Panc1 (cell line): Measurements from ENCODE around the gene TIMP1.

Source experiments
- CTCF ChIP-seq: fragments of 450-650 bp; IDR thresholded peaks from 2 replicates; pipeline ENCODE4 v1.5.1; 2017; ENCODE audit warnings: mild to moderate bottlenecking
- POLR2AphosphoS5 ChIP-seq: IDR thresholded peaks from 2 replicates; pipeline ENCODE4 v1.6.1; 2012; ENCODE audit warnings: mild to moderate bottlenecking, low read depth, low read length, moderate library complexity

GRCh38 chrX:47596256-47596655 is 14.0 kb downstream of the TIMP1 start:
- no peak for TF ChIP-seq CTCF
- TF ChIP-seq POLR2AphosphoS5 = no peak
